Measurements from ENCODE around the gene PRR7. TPM values are rescaled to one million over a fixed set of nuclear protein-coding genes. Genes with fewer than 3 reads are reported as not detected.
A peak's percentile ranks its signal among the peaks of the same experiment; 100 is the strongest.

Gene PRR7
- total and polyA plus RNA-seq, 8 donors = 0.61 to 3.7 (median 1.1) TPM; not detected in 4

DNA sequence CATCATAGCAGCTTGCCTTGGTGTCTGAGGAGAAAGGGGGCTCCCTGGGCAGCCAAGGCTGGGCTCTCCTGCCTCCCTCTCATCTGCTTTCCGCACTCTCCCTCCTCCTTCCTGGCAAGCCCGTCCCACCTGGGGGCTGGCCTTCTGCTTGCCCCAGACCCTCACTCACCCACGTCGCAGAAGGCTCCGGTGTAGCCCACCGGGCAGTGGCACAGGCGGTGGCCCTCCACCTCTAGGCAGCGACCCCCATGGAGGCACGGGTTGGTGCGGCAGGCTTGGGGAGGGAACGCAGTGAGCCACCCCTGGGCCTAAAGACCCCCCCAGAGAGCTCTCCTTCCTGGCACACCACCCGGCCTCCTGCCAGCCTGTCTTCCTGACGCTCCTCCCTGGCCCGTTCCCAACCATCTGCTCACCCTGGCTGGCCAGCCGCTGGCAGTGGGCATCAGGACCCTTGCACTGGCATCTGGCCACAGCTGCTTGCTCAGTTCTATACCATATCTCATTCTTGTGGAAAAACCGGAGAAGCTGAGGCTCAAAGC, 41.9 kb upstream of the PRR7 start:
- TF ChIP-seq EP300 (IDR thresholded peaks at IDR 0.05) (no peak), POLR2A (IDR thresholded peaks at IDR 0.05) (no peak), POLR2AphosphoS5 (IDR thresholded peaks at IDR 0.05) (no peak)
- TF ChIP-seq, protein P1, sequence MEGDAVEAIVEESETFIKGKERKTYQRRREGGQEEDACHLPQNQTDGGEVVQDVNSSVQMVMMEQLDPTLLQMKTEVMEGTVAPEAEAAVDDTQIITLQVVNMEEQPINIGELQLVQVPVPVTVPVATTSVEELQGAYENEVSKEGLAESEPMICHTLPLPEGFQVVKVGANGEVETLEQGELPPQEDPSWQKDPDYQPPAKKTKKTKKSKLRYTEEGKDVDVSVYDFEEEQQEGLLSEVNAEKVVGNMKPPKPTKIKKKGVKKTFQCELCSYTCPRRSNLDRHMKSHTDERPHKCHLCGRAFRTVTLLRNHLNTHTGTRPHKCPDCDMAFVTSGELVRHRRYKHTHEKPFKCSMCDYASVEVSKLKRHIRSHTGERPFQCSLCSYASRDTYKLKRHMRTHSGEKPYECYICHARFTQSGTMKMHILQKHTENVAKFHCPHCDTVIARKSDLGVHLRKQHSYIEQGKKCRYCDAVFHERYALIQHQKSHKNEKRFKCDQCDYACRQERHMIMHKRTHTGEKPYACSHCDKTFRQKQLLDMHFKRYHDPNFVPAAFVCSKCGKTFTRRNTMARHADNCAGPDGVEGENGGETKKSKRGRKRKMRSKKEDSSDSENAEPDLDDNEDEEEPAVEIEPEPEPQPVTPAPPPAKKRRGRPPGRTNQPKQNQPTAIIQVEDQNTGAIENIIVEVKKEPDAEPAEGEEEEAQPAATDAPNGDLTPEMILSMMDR (IDR thresholded peaks at IDR 0.05) = no peak
- peak in 1 of 2 donors; percentile 57 for DNase-seq
- Histone ChIP-seq H3K36me3 (no peaks in the 10 kb centered on the region), H3K27ac (peak overlapping the region in 3 of 5 donors; percentile 30 to 62 (median 52)), H3K27me3 (peaks cover 6 to 54% (median 42%) of the 10 kb centered on the region in 3 donors), H3K4me1 (peaks cover 31 to 50% (median 43%) of the 10 kb centered on the region in 4 donors), H3K9me3 (no peaks in the 10 kb centered on the region), H3K4me3 (peak overlapping the region; percentile 45 to 79 (median 57))
- 32 to 43% (median 38%) methylated on average over 11 to 16 of the region's 16 CpGs for WGBS, 5 donors
- intact Hi-C loops (cut with DNase I; ENCODE audit: low total_unique reads) = loop anchor here (5.0 kb wide), 1 partner anchor 53 kb away; no protein-coding TSS in a partner anchor

DNA sequence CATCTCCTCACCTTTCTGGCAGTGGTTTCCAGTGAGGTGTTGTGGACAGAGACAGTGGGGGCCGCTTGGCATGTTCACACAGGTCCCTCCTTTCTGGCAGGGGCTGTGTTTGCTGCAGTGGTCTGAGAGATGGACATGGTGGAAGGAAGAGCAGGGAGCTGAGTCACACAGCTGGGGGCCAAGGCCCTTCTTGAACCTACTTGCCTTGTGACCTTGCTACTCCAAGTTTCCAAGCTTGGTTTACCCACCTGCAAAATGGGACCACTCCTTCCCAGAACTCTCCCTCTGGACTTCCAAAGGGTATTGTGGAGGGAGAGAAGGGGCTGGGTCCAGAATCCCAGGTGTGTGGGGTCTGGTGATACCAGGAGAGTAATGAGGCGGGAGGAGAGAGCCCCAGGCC, 41.3 kb upstream of the PRR7 start:
- Histone ChIP-seq H3K4me1 (peaks cover 26 to 44% (median 37%) of the 10 kb centered on the region in 4 donors), H3K27ac (peak overlapping the region in 1 of 5 donors; percentile 14), H3K4me3 (no peak overlapping the region), H3K36me3 (no peaks in the 10 kb centered on the region), H3K27me3 (peaks cover 6 to 48% (median 36%) of the 10 kb centered on the region in 3 donors), H3K9me3 (no peaks in the 10 kb centered on the region)
- 88 to 100% (median 91%) methylated on average over 2 of the region's 2 CpGs for WGBS, 5 donors
- TF ChIP-seq EP300 (IDR thresholded peaks at IDR 0.05) (no peak), POLR2AphosphoS5 (IDR thresholded peaks at IDR 0.05) (no peak), POLR2A (IDR thresholded peaks at IDR 0.05) (no peak)
- TF ChIP-seq, protein P1 (IDR thresholded peaks at IDR 0.05) = no peak
- no peak for DNase-seq
- intact Hi-C loops (cut with DNase I; ENCODE audit: low total_unique reads) = no loop called here

DNA sequence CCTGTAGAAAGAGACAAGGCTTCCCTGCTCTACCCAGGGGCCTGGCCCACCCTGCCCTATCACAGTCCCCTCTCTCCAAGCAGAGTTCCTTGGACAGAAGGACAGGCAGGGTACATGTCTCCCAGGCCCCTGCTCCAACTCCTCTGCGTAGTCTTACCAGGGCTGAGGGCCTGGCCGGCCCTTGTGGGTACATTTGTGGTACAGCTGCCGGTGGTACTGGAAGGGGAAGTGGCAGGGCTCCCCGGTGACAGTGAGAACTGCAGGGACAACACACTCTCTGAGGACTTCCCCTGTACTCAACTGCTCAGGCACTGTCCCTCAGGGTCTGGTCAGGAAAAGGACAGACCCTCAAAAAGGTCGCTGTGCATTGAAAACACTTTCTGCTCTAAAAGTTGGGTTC, 40.8 kb upstream of the PRR7 start:
- Histone ChIP-seq H3K4me1 (peaks cover 22 to 39% (median 33%) of the 10 kb centered on the region in 4 donors), H3K36me3 (no peaks in the 10 kb centered on the region), H3K9me3 (no peaks in the 10 kb centered on the region), H3K27ac (peak overlapping the region in 1 of 5 donors; percentile 14), H3K27me3 (peaks cover 6 to 43% (median 31%) of the 10 kb centered on the region in 3 donors), H3K4me3 (no peak overlapping the region)
- TF ChIP-seq POLR2A (IDR thresholded peaks at IDR 0.05) = no peak
- no peak for TF ChIP-seq EP300 (IDR thresholded peaks at IDR 0.05)
- TF ChIP-seq, protein P1 (IDR thresholded peaks at IDR 0.05) = no peak
- no peak for TF ChIP-seq POLR2AphosphoS5 (IDR thresholded peaks at IDR 0.05)
- intact Hi-C loops (cut with DNase I; ENCODE audit: low total_unique reads) = no loop called here
- DNase-seq = no peak
- 65 to 84% (median 77%) methylated on average over 2 to 5 of the region's 5 CpGs for WGBS, 5 donors

DNA sequence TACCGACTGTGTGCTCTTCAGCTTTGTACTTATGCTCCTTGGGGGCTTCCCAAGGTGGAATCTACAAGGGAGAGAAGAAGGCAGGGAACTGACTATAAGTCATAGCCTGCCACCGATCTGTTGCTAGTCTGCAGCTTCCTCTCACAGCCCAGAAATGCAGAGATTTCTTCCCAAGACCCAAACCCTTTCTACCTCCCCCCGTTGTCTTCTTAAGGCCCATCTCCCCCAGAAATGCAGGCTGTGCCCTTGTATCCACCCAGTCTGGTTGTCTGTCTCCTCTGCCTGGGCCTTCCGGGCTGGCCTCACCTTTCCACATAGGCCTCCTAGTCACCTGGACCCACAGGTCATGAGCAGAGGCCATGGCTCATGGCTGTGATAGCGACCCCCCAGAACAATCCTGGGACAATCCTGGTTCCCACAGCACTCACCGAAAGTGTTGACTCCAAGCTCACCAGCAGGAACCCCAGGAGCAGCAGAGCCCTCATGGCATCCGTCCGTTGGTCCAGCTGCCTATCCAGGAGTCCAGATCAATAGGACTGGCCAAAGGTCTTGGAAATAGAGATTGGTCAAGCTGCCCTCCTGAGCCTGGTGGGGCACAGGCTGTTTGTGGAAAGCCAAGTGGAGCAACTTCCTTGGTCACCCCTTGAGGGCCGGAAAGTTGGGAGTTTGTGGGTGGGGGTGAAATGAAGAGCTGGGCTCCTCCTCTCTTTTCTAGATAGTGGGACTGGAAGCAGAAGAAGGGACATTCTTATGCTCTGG, 37.4 kb upstream of the PRR7 start, which contains the start of gene F12:
Gene F12, minus strand, starts transcription at position 522 of the 759 bp plus-strand sequence. Its CDS starts 37 bp downstream, at position 485.
- Histone ChIP-seq H3K27me3 (peaks cover 0 to 9% (median 0%) of the 10 kb centered on the region in 3 donors), H3K9me3 (no peaks in the 10 kb centered on the region), H3K36me3 (no peaks in the 10 kb centered on the region), H3K27ac (no peak within 1 kb of the TSS), H3K4me3 (no peak within 1 kb of the TSS), H3K4me1 (peaks cover under 1 to 16% (median 9%) of the 10 kb centered on the region in 4 donors)
- DNase-seq = no peak
- WGBS, 5 donors = 87 to 92% (median 90%) methylated on average over 9 of the region's 9 CpGs
- intact Hi-C loops (cut with DNase I; ENCODE audit: low total_unique reads) = no loop called here
- TF ChIP-seq POLR2AphosphoS5 (IDR thresholded peaks at IDR 0.05) (no peak), EP300 (IDR thresholded peaks at IDR 0.05) (no peak), POLR2A (IDR thresholded peaks at IDR 0.05) (no peak)
- TF ChIP-seq, protein P1 (IDR thresholded peaks at IDR 0.05) = no peak
